IMR-90 (cell line): ENCODE measurements around the gene B3GNT9. TPM values are rescaled to one million over a fixed set of nuclear protein-coding genes. Genes with fewer than 3 reads are reported as not detected.

ENCODE experiments used
- ATAC-seq: fragments of 200-7000 bp; cut with Tn5 transposase; 2 replicates; pipeline ENCODE4 v1.9.1; 2020; ENCODE audit warnings: low read depth, mild to moderate bottlenecking, moderate library complexity
- BruUV-seq: library from RNA; stranded (reverse); fragments of 400-500 nt; replicated peaks from 2 replicates; lab custom pipeline; 2021; lab: Mats Ljungman, UMichigan
- CTCF ChIA-PET: fragments of 300-600 bp; formaldehyde crosslinking; extraction: SDS; loops from one replicate; lab custom pipeline; 2021; ENCODE audit warnings: antibody characterized with exemption; lab: Yijun Ruan, JAX
- POLR2A ChIA-PET: fragments of 300-600 bp; sonication (Branson Sonifier 250); formaldehyde crosslinking; loops from one replicate; lab custom pipeline; 2022; ENCODE audit warnings: antibody characterized with exemption; ENCODE audit not compliant: unreplicated experiment; lab: Charles Lee
- DNase-seq: peaks from one replicate; pipeline ENCODE4 v3.0.0; 2013
- H2AFZ ChIP-seq: replicated peaks from 2 replicates; pipeline ENCODE3; 2013; ENCODE audit warnings: low read length, mild to moderate bottlenecking; ENCODE audit not compliant: poor library complexity
- H2AK5ac ChIP-seq: 2 replicates; pipeline ENCODE4 v1.6.1; 2013; ENCODE audit warnings: low read depth, low read length, inconsistent platforms
- H2AK9ac ChIP-seq: replicated peaks from 2 replicates; pipeline ENCODE3; 2013; ENCODE audit warnings: mild to moderate bottlenecking, low read depth, low read length, moderate library complexity; ENCODE audit not compliant: poor library complexity
- H2BK120ac ChIP-seq: 2 replicates; pipeline ENCODE4 v1.6.1; 2013; ENCODE audit warnings: low read depth, low read length, inconsistent platforms
- H2BK15ac ChIP-seq: 3 replicates; pipeline ENCODE4 v1.6.1; 2013; ENCODE audit warnings: low read depth, low read length, inconsistent platforms
- H2BK20ac ChIP-seq: 2 replicates; pipeline ENCODE4 v1.6.1; 2013; ENCODE audit warnings: low read depth, mild to moderate bottlenecking, inconsistent platforms, low read length, moderate library complexity
- H2BK5ac ChIP-seq: 2 replicates; pipeline ENCODE4 v1.6.1; 2013; ENCODE audit warnings: mild to moderate bottlenecking, low read depth, low read length, inconsistent platforms; ENCODE audit not compliant: poor library complexity, severe bottlenecking
- H3K14ac ChIP-seq: replicated peaks from 2 replicates; pipeline ENCODE4 v1.6.1; 2013; ENCODE audit warnings: low read depth, low read length, inconsistent platforms
- H3K18ac ChIP-seq: 2 replicates; pipeline ENCODE4 v1.6.1; 2013; ENCODE audit warnings: low read depth, low read length, control low read depth
- H3K23ac ChIP-seq: 2 replicates; pipeline ENCODE4 v1.6.1; 2013; ENCODE audit warnings: low read depth, low read length, inconsistent platforms
- H3K27ac ChIP-seq: 2 replicates; pipeline ENCODE4 v1.5.1; 2013; ENCODE audit warnings: mild to moderate bottlenecking, control low read depth, low read length; ENCODE audit not compliant: insufficient read depth
- H3K27me3 ChIP-seq: 2 replicates; pipeline ENCODE4 v1.6.1; 2013; ENCODE audit warnings: low read length; ENCODE audit not compliant: control insufficient read depth, insufficient read depth
- H3K36me3 ChIP-seq: 2 replicates; pipeline ENCODE4 v1.6.1; 2013; ENCODE audit warnings: low read length, mixed read lengths; ENCODE audit not compliant: control insufficient read depth, insufficient read depth
- H3K4ac ChIP-seq: 2 replicates; pipeline ENCODE4 v1.6.1; 2013; ENCODE audit warnings: low read depth, low read length, inconsistent platforms
- H3K4me1 ChIP-seq: 2 replicates; pipeline ENCODE4 v1.6.1; 2013; ENCODE audit warnings: low read length, mixed read lengths; ENCODE audit not compliant: control insufficient read depth, insufficient read depth
- H3K4me2 ChIP-seq: 2 replicates; pipeline ENCODE4 v1.6.1; 2013; ENCODE audit warnings: low read depth, mild to moderate bottlenecking, control low read depth, low read length, moderate library complexity
- H3K4me3 ChIP-seq: 2 replicates; pipeline ENCODE4 v1.5.1; 2013; ENCODE audit warnings: low read depth, mild to moderate bottlenecking, control low read depth, low read length, moderate library complexity; ENCODE audit not compliant: insufficient read depth
- H3K56ac ChIP-seq: 2 replicates; pipeline ENCODE4 v1.6.1; 2013; ENCODE audit warnings: low read length, inconsistent platforms; ENCODE audit not compliant: insufficient read depth; ENCODE audit errors: extremely low read depth
- H3K79me1 ChIP-seq, 2 experiments: 2 replicates each; pipeline ENCODE4 v1.6.1; 2013; ENCODE audit warnings: low read length in 2 of 2, inconsistent platforms in 1 of 2, low read depth in 1 of 2
- H3K9ac ChIP-seq: 2 replicates; pipeline ENCODE4 v1.6.1; 2013; ENCODE audit warnings: low read depth, low read length, control low read depth
- H3K9me1 ChIP-seq: 2 replicates; pipeline ENCODE4 v1.6.1; 2013; ENCODE audit warnings: low read length, inconsistent platforms; ENCODE audit not compliant: insufficient read depth
- H3K9me3 ChIP-seq: 2 replicates; pipeline ENCODE4 v1.6.1; 2013; ENCODE audit warnings: low read length; ENCODE audit not compliant: control insufficient read depth, insufficient read depth
- H4K20me1 ChIP-seq: 2 replicates; pipeline ENCODE4 v1.6.1; 2013; ENCODE audit warnings: low read length, inconsistent platforms; ENCODE audit not compliant: insufficient read depth
- H4K5ac ChIP-seq: 2 replicates; pipeline ENCODE4 v1.6.1; 2013; ENCODE audit warnings: mild to moderate bottlenecking, low read depth, low read length, control low read depth
- H4K8ac ChIP-seq, 2 experiments: 2 replicates each; pipeline ENCODE4 v1.6.1; 2013; ENCODE audit warnings: low read depth in 2 of 2, low read length in 2 of 2, control low read depth in 1 of 2, inconsistent platforms in 1 of 2
- H4K91ac ChIP-seq: 2 replicates; pipeline ENCODE4 v1.6.1; 2013; ENCODE audit warnings: low read depth, low read length, inconsistent platforms; ENCODE audit not compliant: insufficient read depth
- BHLHE40 ChIP-seq: fragments of 150-350 bp; IDR thresholded peaks from 2 replicates; pipeline ENCODE4 v1.6.1; 2016; ENCODE audit warnings: mild to moderate bottlenecking, low read depth, low read length
- CHD1 ChIP-seq: IDR thresholded peaks from 2 replicates; pipeline ENCODE4 v1.6.1; 2012; ENCODE audit warnings: low read depth, low read length, improper control_type of control experiment
- FOS ChIP-seq: fragments of 150-350 bp; IDR thresholded peaks from 2 replicates; pipeline ENCODE4 v1.6.1; 2016; ENCODE audit warnings: low read depth, low read length
- MAFK ChIP-seq: IDR thresholded peaks from 2 replicates; pipeline ENCODE4 v1.6.1; 2012; ENCODE audit warnings: low read depth, low read length, improper control_type of control experiment
- MAZ ChIP-seq: IDR thresholded peaks from 2 replicates; pipeline ENCODE4 v1.6.1; 2012; ENCODE audit warnings: low read depth, mild to moderate bottlenecking, low read length, improper control_type of control experiment, moderate library complexity, borderline replicate concordance
- MXI1 ChIP-seq: IDR thresholded peaks from 2 replicates; pipeline ENCODE4 v1.6.1; 2012; ENCODE audit warnings: low read depth, mild to moderate bottlenecking, low read length, moderate library complexity, borderline replicate concordance
- POLR2A ChIP-seq: IDR thresholded peaks from 2 replicates; pipeline ENCODE4 v1.6.1; 2012; ENCODE audit warnings: mild to moderate bottlenecking, low read depth, low read length
- RAD21 ChIP-seq: IDR thresholded peaks from 2 replicates; pipeline ENCODE4 v1.6.1; 2012; ENCODE audit warnings: low read length, improper control_type of control experiment
- RCOR1 ChIP-seq: IDR thresholded peaks from 2 replicates; pipeline ENCODE4 v1.6.1; 2012; ENCODE audit warnings: mild to moderate bottlenecking, low read length, improper control_type of control experiment; ENCODE audit not compliant: insufficient replicate concordance
- RFX5 ChIP-seq: IDR thresholded peaks from 2 replicates; pipeline ENCODE4 v1.8.0; 2012; ENCODE audit warnings: low read depth, mild to moderate bottlenecking, low read length, moderate library complexity
- WGBS, 2 experiments: methylation state at CpG; one replicate each; pipeline versions ENCODE4 v1.1.5 to v1.1.7; 2013; ENCODE audit warnings: missing lambda C conversion rate in 2 of 2; ENCODE audit not compliant: insufficient read length in 1 of 2; ENCODE audit errors: extremely low coverage in 2 of 2; 5-methylcytosine and 5-hydroxymethylcytosine counted together
- dilution Hi-C: fragments of 300-500 bp; cut with HindIII; formaldehyde crosslinking; loops from one replicate; pipeline ENCODE4 v1.14.3; 2018; ENCODE audit warnings: low sequenced_read_pairs; ENCODE audit not compliant: unreplicated experiment
- in situ Hi-C: fragments of 300-500 bp; cut with MboI; formaldehyde crosslinking; loops from 3 replicates; pipeline ENCODE4 v1.14.3; 2019; ENCODE audit warnings: low sequenced_read_pairs, inconsistent platforms, mixed read lengths
- intact Hi-C: fragments of 100-400 bp; cut with micrococcal nuclease; formaldehyde crosslinking; loops from 2 replicates; pipeline ENCODE4 v1.10.0; 2022
- polyA plus RNA-seq, 3 experiments: library from polyadenylated mRNA; depleted of rRNA; stranded (reverse); fragments of >200 nt; gene quantifications; 2 replicates each; pipeline ENCODE4 v1.2.3, GENCODE V29; 2012; ENCODE audit warnings: low replicate concordance in 1 of 3
- total RNA-seq: library from RNA; depleted of rRNA; stranded (reverse); fragments of >200 nt; gene quantifications from 2 replicates; pipeline ENCODE4 v1.2.3, GENCODE V29; 2012
- TF ChIP-seq, protein P1 (sequence below): conservative IDR thresholded peaks from 2 replicates; pipeline ENCODE4 v1.5.1; 2012; ENCODE audit warnings: mild to moderate bottlenecking, low read depth, low read length, improper control_type of control experiment
- TF ChIP-seq, protein P2 (sequence below): fragments of 150-350 bp; IDR thresholded peaks from 2 replicates; pipeline ENCODE4 v1.6.1; 2016; ENCODE audit warnings: low read depth, mild to moderate bottlenecking, low read length, moderate library complexity, borderline replicate concordance

Gene B3GNT9
- total and polyA plus RNA-seq, 2 of the 4 experiments (the other 2 are of a cell fraction), result 5.0 to 12.0 TPM

DNA sequence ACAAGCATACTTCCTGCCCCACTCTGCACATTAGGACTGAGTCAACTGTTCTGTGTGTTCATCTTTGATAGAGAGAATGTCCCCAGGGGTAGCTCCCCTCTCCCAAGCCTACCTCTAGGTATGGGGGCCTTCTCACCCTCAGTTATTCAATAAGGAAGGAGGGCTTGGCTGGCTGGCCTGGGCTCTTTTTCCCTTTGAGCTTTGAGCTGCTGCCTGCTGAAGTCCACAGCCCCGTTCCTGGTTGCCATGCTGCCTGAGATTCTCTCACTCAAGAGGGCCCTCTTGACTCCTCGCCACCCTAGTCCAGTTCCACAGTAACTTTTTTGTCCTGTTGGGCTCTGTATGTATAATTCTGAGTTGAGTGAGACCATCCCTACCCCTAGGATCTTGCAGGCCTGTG, 5.1 kb downstream of the B3GNT9 start:
- ChIA-PET POLR2A (no interaction called here), CTCF (no interaction called here)
- H3K9me1 ChIP-seq, result peaks cover 4% of the 10 kb centered on the region; the same call in 1 of the 2 replicates
- H3K4ac ChIP-seq, result no peak overlapping the region
- no peak for DNase-seq
- dilution Hi-C loops (no loop called here), in situ Hi-C loops (no loop called here), intact Hi-C loops (no loop called here)
- peaks cover 73% of the 10 kb centered on the region for H3K36me3 ChIP-seq
- H3K9ac ChIP-seq, result no peak overlapping the region
- H3K14ac ChIP-seq, result no peak overlapping the region
- no peak overlapping the region for H3K27ac ChIP-seq
- no peak overlapping the region for H3K56ac ChIP-seq
- no peak overlapping the region for H4K91ac ChIP-seq
- H3K79me1 ChIP-seq, result peaks cover 0 to 30% of the 10 kb centered on the region in 2 experiments; a peak in 2 of 4 replicates
- H2BK20ac ChIP-seq, result no peak overlapping the region
- H4K5ac ChIP-seq, result no peak overlapping the region
- H3K23ac ChIP-seq, result no peak overlapping the region
- TF ChIP-seq MAFK (no peak), FOS (no peak), MAZ (no peak), CHD1 (no peak), POLR2A (no peak), RCOR1 (no peak), RAD21 (no peak), MXI1 (no peak), RFX5 (no peak), BHLHE40 (no peak)
- TF ChIP-seq, protein P1, sequence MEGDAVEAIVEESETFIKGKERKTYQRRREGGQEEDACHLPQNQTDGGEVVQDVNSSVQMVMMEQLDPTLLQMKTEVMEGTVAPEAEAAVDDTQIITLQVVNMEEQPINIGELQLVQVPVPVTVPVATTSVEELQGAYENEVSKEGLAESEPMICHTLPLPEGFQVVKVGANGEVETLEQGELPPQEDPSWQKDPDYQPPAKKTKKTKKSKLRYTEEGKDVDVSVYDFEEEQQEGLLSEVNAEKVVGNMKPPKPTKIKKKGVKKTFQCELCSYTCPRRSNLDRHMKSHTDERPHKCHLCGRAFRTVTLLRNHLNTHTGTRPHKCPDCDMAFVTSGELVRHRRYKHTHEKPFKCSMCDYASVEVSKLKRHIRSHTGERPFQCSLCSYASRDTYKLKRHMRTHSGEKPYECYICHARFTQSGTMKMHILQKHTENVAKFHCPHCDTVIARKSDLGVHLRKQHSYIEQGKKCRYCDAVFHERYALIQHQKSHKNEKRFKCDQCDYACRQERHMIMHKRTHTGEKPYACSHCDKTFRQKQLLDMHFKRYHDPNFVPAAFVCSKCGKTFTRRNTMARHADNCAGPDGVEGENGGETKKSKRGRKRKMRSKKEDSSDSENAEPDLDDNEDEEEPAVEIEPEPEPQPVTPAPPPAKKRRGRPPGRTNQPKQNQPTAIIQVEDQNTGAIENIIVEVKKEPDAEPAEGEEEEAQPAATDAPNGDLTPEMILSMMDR, result no peak
- TF ChIP-seq, protein P2, sequence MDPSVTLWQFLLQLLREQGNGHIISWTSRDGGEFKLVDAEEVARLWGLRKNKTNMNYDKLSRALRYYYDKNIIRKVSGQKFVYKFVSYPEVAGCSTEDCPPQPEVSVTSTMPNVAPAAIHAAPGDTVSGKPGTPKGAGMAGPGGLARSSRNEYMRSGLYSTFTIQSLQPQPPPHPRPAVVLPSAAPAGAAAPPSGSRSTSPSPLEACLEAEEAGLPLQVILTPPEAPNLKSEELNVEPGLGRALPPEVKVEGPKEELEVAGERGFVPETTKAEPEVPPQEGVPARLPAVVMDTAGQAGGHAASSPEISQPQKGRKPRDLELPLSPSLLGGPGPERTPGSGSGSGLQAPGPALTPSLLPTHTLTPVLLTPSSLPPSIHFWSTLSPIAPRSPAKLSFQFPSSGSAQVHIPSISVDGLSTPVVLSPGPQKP, result no peak
- no peak for ATAC-seq
- no peaks in the 10 kb centered on the region for H3K4me1 ChIP-seq
- no peak overlapping the region for H2AFZ ChIP-seq
- H2AK5ac ChIP-seq, result no peak overlapping the region
- H3K4me2 ChIP-seq, result no peak overlapping the region
- WGBS, 2 experiments, result no CpG with 5 or more reads among the region's 2 CpGs
- no peak overlapping the region for H2BK5ac ChIP-seq
- no peak overlapping the region for H2AK9ac ChIP-seq
- H3K4me3 ChIP-seq, result no peak overlapping the region
- no peaks in the 10 kb centered on the region for H3K9me3 ChIP-seq
- no peak overlapping the region for H2BK15ac ChIP-seq
- peaks cover 7% of the 10 kb centered on the region; the same call in 1 of the 2 replicates for H4K20me1 ChIP-seq
- no peak overlapping the region for H3K18ac ChIP-seq
- no peak overlapping the region for H2BK120ac ChIP-seq
- no peak overlapping the region for H4K8ac ChIP-seq
- no TSS peak for BruUV-seq
- no peaks in the 10 kb centered on the region for H3K27me3 ChIP-seq
